ENCODE measurements around the gene SMS.

The SMS gene

GRCh38 chrX:21975242-21975641 lies 34.7 kb downstream of the SMS start:
- in situ Hi-C loops (cut with HindIII; ENCODE audit: low sequenced_read_pairs), result loop anchor here (5.0 to 25.0 kb wide), 2 partner anchors 68 to 162 kb away; no protein-coding TSS in a partner anchor

GRCh38 chrX:21975812-21976211 lies 35.3 kb downstream of the SMS start:
- in situ Hi-C loops (cut with HindIII; ENCODE audit: low sequenced_read_pairs), result loop anchor here (5.0 to 25.0 kb wide), 2 partner anchors 69 to 161 kb away; no protein-coding TSS in a partner anchor

- in situ Hi-C loops (cut with HindIII; ENCODE audit: low sequenced_read_pairs), result loop anchor here (5.0 to 25.0 kb wide), 2 partner anchors 71 to 159 kb away; no protein-coding TSS in a partner anchor
Observed at GRCh38 chrX:21978346-21978745, 37.8 kb downstream of the SMS start.

GRCh38 chrX:21982311-21982710 lies 41.8 kb downstream of the SMS start:
- in situ Hi-C loops (cut with HindIII; ENCODE audit: low sequenced_read_pairs), result loop anchor here (25.0 kb wide), 1 partner anchor 155 kb away; no protein-coding TSS in a partner anchor

GRCh38 chrX:21985332-21985777 lies 44.8 kb downstream of the SMS start:
- in situ Hi-C loops (cut with HindIII; ENCODE audit: low sequenced_read_pairs), result loop anchor here (25.0 kb wide), 1 partner anchor 152 kb away; no protein-coding TSS in a partner anchor

GRCh38 chrX:21986596-21986995 lies 46.1 kb downstream of the SMS start:
- in situ Hi-C loops (cut with HindIII; ENCODE audit: low sequenced_read_pairs), result loop anchor here (25.0 kb wide), 1 partner anchor 151 kb away; no protein-coding TSS in a partner anchor

- in situ Hi-C loops (cut with HindIII; ENCODE audit: low sequenced_read_pairs), result loop anchor here (25.0 kb wide), 1 partner anchor 148 kb away; no protein-coding TSS in a partner anchor
Observed at GRCh38 chrX:21989384-21989783, 48.9 kb downstream of the SMS start.

GRCh38 chrX:21990832-21991231 lies 50.3 kb downstream of the SMS start:
- in situ Hi-C loops (cut with HindIII; ENCODE audit: low sequenced_read_pairs), result loop anchor here (25.0 kb wide), 1 partner anchor 146 kb away; no protein-coding TSS in a partner anchor

GRCh38 chrX:21991504-21991903 lies 51.0 kb downstream of the SMS start:
- in situ Hi-C loops (cut with HindIII; ENCODE audit: low sequenced_read_pairs), result loop anchor here (25.0 kb wide), 1 partner anchor 146 kb away; no protein-coding TSS in a partner anchor

GRCh38 chrX:21993265-21993664 lies 52.8 kb downstream of the SMS start:
- in situ Hi-C loops (cut with HindIII; ENCODE audit: low sequenced_read_pairs), result loop anchor here (25.0 kb wide), 1 partner anchor 144 kb away; no protein-coding TSS in a partner anchor

- in situ Hi-C loops (cut with HindIII; ENCODE audit: low sequenced_read_pairs), result loop anchor here (25.0 kb wide), 1 partner anchor 140 kb away; no protein-coding TSS in a partner anchor
Observed at GRCh38 chrX:21996872-21997455, 56.5 kb downstream of the SMS start.

- in situ Hi-C loops (cut with HindIII; ENCODE audit: low sequenced_read_pairs), result loop anchor here (25.0 kb wide), 1 partner anchor 139 kb away; no protein-coding TSS in a partner anchor
Observed at GRCh38 chrX:21998037-21998436, 57.5 kb downstream of the SMS start.

GRCh38 chrX:22004866-22005265 lies 64.4 kb downstream of the SMS start:
- in situ Hi-C loops (cut with HindIII; ENCODE audit: low sequenced_read_pairs), result no loop called here

- in situ Hi-C loops (cut with HindIII; ENCODE audit: low sequenced_read_pairs), result no loop called here
Observed at GRCh38 chrX:22012051-22012450, 71.5 kb downstream of the SMS start.

- in situ Hi-C loops (cut with HindIII; ENCODE audit: low sequenced_read_pairs), result no loop called here
Observed at GRCh38 chrX:22012931-22013330, 72.4 kb downstream of the SMS start.

GRCh38 chrX:22015139-22015750 lies 74.7 kb downstream of the SMS start:
- in situ Hi-C loops (cut with HindIII; ENCODE audit: low sequenced_read_pairs), result no loop called here

GRCh38 chrX:22021751-22022324 lies 81.3 kb downstream of the SMS start:
- in situ Hi-C loops (cut with HindIII; ENCODE audit: low sequenced_read_pairs), result no loop called here

GRCh38 chrX:22024577-22024976 lies 84.1 kb downstream of the SMS start:
- in situ Hi-C loops (cut with HindIII; ENCODE audit: low sequenced_read_pairs), result no loop called here

- in situ Hi-C loops (cut with HindIII; ENCODE audit: low sequenced_read_pairs), result no loop called here
Observed at GRCh38 chrX:22025751-22026150, 85.2 kb downstream of the SMS start.

- in situ Hi-C loops (cut with HindIII; ENCODE audit: low sequenced_read_pairs), result no loop called here
Observed at GRCh38 chrX:22026731-22027130, 86.2 kb downstream of the SMS start.

GRCh38 chrX:22032084-22032483 lies 91.6 kb downstream of the SMS start, which contains the start of gene PHEX:
Gene PHEX (plus strand): TSS chrX:22032325. CDS start chrX:22033006, 681 bp downstream.
- in situ Hi-C loops (cut with HindIII; ENCODE audit: low sequenced_read_pairs), result no loop called here
